Prostate gland (tissue), 2 donors: ENCODE measurements around the gene CAPN1. TPM values are rescaled to one million over a fixed set of nuclear protein-coding genes. Genes with fewer than 3 reads are reported as not detected.
A peak's percentile ranks its signal among the peaks of the same experiment; 100 is the strongest.

Source experiments
- DNase-seq: peaks from one replicate; pipeline ENCODE4 v3.0.0-alpha.2; 2019; ENCODE audit warnings: low spot score
- H3K27ac ChIP-seq, 2 donors: fragments of 200-600 bp; sonication (generic); 2 replicates each; pipeline ENCODE4 v1.5.1; 2017 to 2019
- H3K27me3 ChIP-seq: fragments of 200-600 bp; sonication (generic); replicated peaks from 2 replicates; pipeline ENCODE4 v1.5.1; 2019; ENCODE audit not compliant: insufficient read depth
- H3K36me3 ChIP-seq, 2 donors: fragments of 200-600 bp; sonication (generic); 1 replicate in 1 of 2; 2 replicates in 1 of 2; pipeline versions ENCODE4 v1.5.1 to v1.8.1; 2017 to 2019
- H3K4me1 ChIP-seq: fragments of 200-600 bp; sonication (generic); replicated peaks from 2 replicates; pipeline ENCODE4 v1.5.1; 2019
- H3K4me3 ChIP-seq, 2 donors: fragments of 200-600 bp; sonication (generic); 2 replicates each; pipeline ENCODE4 v1.5.1; 2017 to 2019
- H3K9me3 ChIP-seq: fragments of 200-600 bp; sonication (generic); 2 replicates; pipeline ENCODE4 v1.5.1; 2017
- POLR2A ChIP-seq: fragments of 450-650 bp; IDR thresholded peaks from one replicate; pipeline ENCODE4 v1.6.1; 2016; ENCODE audit warnings: antibody characterized with exemption, mild to moderate bottlenecking
- POLR2AphosphoS5 ChIP-seq: sonication (generic); formaldehyde crosslinking; IDR thresholded peaks from one replicate; pipeline ENCODE4 v1.6.1; 2017; ENCODE audit warnings: antibody characterized with exemption
- WGBS: methylation state at CpG from one replicate; pipeline ENCODE4 v1.1.5; 2018; 5-methylcytosine and 5-hydroxymethylcytosine counted together
- intact Hi-C: fragments of 100-400 bp; cut with DNase I; formaldehyde crosslinking; loops from one replicate; pipeline ENCODE4 v1.14.2; 2022
- total RNA-seq, 2 donors: library from RNA; depleted of rRNA; stranded (reverse); fragments of >200 nt; gene quantifications; one replicate each; pipeline ENCODE4 v1.1.0, GENCODE V29; 2016
- TF ChIP-seq, protein P1 (sequence below), 4 experiments: fragments of 200-600 bp in 2 of 4; fragments of 450-650 bp in 2 of 4; sonication (generic) in 2 of 4; IDR thresholded peaks; 1 replicate in 3 of 4; 2 replicates in 1 of 4; pipeline ENCODE4 v1.5.1; 2016 to 2019; ENCODE audit warnings: antibody characterized with exemption in 4 of 4, mild to moderate bottlenecking in 2 of 4, moderate library complexity in 2 of 4

The CAPN1 gene
- total RNA-seq, 2 donors from 2014 or later, result 215 to 374 TPM

DNA sequence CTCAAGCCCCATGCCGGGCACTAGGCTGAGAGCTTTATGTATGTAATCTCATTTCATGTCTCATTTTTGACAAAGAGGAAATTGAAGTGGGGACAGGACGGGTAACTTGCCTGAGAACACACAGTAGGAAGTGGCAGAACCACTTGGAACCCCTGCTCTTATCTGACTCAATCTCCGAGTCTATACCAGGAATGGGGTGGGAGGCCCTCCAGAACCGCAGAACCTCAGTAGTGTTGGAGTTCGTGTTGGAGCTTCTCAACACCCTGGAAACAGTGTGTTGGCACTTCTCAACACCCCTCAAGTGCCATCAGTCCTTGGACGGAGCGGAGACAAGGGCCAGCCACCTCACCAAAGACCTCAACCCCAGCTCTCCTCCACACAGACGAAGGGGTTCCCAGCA, 41.3 kb downstream of the CAPN1 start:
- intact Hi-C loops, result no loop called here
- H3K4me3 ChIP-seq, result no peak overlapping the region
- H3K27ac ChIP-seq, result no peak overlapping the region
- no peaks in the 10 kb centered on the region for H3K9me3 ChIP-seq
- H3K27me3 ChIP-seq, result no peaks in the 10 kb centered on the region
- no peaks in the 10 kb centered on the region for H3K36me3 ChIP-seq
- no peak for DNase-seq
- TF ChIP-seq, protein P1, sequence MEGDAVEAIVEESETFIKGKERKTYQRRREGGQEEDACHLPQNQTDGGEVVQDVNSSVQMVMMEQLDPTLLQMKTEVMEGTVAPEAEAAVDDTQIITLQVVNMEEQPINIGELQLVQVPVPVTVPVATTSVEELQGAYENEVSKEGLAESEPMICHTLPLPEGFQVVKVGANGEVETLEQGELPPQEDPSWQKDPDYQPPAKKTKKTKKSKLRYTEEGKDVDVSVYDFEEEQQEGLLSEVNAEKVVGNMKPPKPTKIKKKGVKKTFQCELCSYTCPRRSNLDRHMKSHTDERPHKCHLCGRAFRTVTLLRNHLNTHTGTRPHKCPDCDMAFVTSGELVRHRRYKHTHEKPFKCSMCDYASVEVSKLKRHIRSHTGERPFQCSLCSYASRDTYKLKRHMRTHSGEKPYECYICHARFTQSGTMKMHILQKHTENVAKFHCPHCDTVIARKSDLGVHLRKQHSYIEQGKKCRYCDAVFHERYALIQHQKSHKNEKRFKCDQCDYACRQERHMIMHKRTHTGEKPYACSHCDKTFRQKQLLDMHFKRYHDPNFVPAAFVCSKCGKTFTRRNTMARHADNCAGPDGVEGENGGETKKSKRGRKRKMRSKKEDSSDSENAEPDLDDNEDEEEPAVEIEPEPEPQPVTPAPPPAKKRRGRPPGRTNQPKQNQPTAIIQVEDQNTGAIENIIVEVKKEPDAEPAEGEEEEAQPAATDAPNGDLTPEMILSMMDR (IDR thresholded peaks at IDR 0.05), result no peak
- TF ChIP-seq POLR2A, result no peak
- no peak for TF ChIP-seq POLR2AphosphoS5
- H3K4me1 ChIP-seq, result no peaks in the 10 kb centered on the region
- 85% methylated on average over 8 of the region's 8 CpGs for WGBS

GRCh38 chr11:65224930-65225278, 43.2 kb downstream of the CAPN1 start:
- TF ChIP-seq POLR2AphosphoS5, result peak; percentile 6
- no peak for TF ChIP-seq POLR2A
- TF ChIP-seq, protein P1 (IDR thresholded peaks at IDR 0.05), result no peak

GRCh38 chr11:65225279-65226102, 43.8 kb downstream of the CAPN1 start:
- H3K4me3 ChIP-seq, result peak overlapping the region; percentile 14 to 33
- H3K9me3 ChIP-seq, result no peaks in the 10 kb centered on the region
- no peaks in the 10 kb centered on the region for H3K36me3 ChIP-seq
- TF ChIP-seq POLR2AphosphoS5, result no peak
- TF ChIP-seq, protein P1 (IDR thresholded peaks at IDR 0.05), result peak in 2 of 4 experiments; percentile 61 to 68
- intact Hi-C loops, result loop anchor here (5.0 kb wide), 1 partner anchor 92 kb away; no protein-coding TSS in a partner anchor
- H3K4me1 ChIP-seq, result no peaks in the 10 kb centered on the region
- peak; percentile 53 for DNase-seq
- H3K27ac ChIP-seq, result peak overlapping the region; percentile 51 to 73
- WGBS, result 6% methylated on average over 42 of the region's 42 CpGs
- no peaks in the 10 kb centered on the region for H3K27me3 ChIP-seq

More at GRCh38 chr11:65224930-65225278, 43.2 kb downstream of the CAPN1 start:
- Histone ChIP-seq H3K4me3 (no peak overlapping the region), H3K36me3 (no peaks in the 10 kb centered on the region), H3K27me3 (no peaks in the 10 kb centered on the region), H3K9me3 (no peaks in the 10 kb centered on the region), H3K4me1 (no peaks in the 10 kb centered on the region), H3K27ac (peak overlapping the region; percentile 51 to 73)
- 54% methylated on average over 5 of the region's 5 CpGs for WGBS
- no peak for DNase-seq
- intact Hi-C loops, result loop anchor here (5.0 kb wide), 1 partner anchor 92 kb away; no protein-coding TSS in a partner anchor

DNA sequence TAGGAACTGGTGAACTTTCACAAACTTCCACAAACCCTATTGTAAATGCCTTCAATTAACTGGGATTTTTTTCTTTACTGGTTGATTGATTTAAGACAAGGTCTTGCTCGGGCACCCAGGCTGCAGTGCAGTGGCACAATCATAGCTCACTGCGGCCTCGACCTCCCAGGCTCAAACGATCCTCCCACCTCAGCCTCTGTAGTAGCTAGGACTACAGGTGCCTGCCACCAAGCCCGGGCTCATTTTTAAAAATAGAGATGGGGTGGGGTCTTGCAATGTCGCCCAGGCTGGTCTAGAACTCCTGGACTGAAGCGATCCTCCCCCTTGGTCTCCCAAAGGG, 44.3 kb downstream of the CAPN1 start:
- no peaks in the 10 kb centered on the region for H3K9me3 ChIP-seq
- no peaks in the 10 kb centered on the region for H3K4me1 ChIP-seq
- DNase-seq, result no peak
- 45% methylated on average over 7 of the region's 7 CpGs for WGBS
- no peaks in the 10 kb centered on the region for H3K27me3 ChIP-seq
- H3K36me3 ChIP-seq, result no peaks in the 10 kb centered on the region
- H3K4me3 ChIP-seq, result peak overlapping the region; percentile 14 to 33
- TF ChIP-seq POLR2AphosphoS5 (no peak), POLR2A (no peak)
- TF ChIP-seq, protein P1 (IDR thresholded peaks at IDR 0.05), result no peak
- peak overlapping the region; percentile 51 to 73 for H3K27ac ChIP-seq
- intact Hi-C loops, result loop anchor here (5.0 kb wide), 1 partner anchor 91 kb away; no protein-coding TSS in a partner anchor

GRCh38 chr11:65227879-65228278, 46.2 kb downstream of the CAPN1 start:
- H3K4me3 ChIP-seq, result no peak overlapping the region
- intact Hi-C loops, result loop anchor here (5.0 kb wide), 1 partner anchor 89 kb away; no protein-coding TSS in a partner anchor
- H3K9me3 ChIP-seq, result no peaks in the 10 kb centered on the region
- no peaks in the 10 kb centered on the region for H3K27me3 ChIP-seq
- no peaks in the 10 kb centered on the region for H3K36me3 ChIP-seq
- 64% methylated on average over 2 of the region's 2 CpGs for WGBS
- H3K4me1 ChIP-seq, result no peaks in the 10 kb centered on the region
- no peak overlapping the region for H3K27ac ChIP-seq
- no peak for TF ChIP-seq POLR2AphosphoS5
- no peak for TF ChIP-seq POLR2A
- TF ChIP-seq, protein P1 (IDR thresholded peaks at IDR 0.05), result no peak
- no peak for DNase-seq
